K562 (cell line): ENCODE measurements around the gene PGAP3. TPM values are rescaled to one million over a fixed set of nuclear protein-coding genes. Genes with fewer than 3 reads are reported as not detected.

Source experiments
- BHLHE40 ChIP-seq: IDR thresholded peaks from 2 replicates; pipeline ENCODE4 v1.6.1; 2011; ENCODE audit warnings: low read length, improper control_type of control experiment
- ERF ChIP-seq: fragments of 450-650 bp; formaldehyde crosslinking; IDR thresholded peaks from 2 replicates; pipeline ENCODE4 v1.4.0; 2020; ENCODE audit warnings: mild to moderate bottlenecking, mixed read lengths
- EWSR1 ChIP-seq: fragments of 450-650 bp; IDR thresholded peaks from 2 replicates; pipeline ENCODE4 v1.6.1; 2018; ENCODE audit warnings: borderline replicate concordance, mild to moderate bottlenecking, low read depth, moderate library complexity; ENCODE audit not compliant: partially characterized antibody
- MAFF ChIP-seq: IDR thresholded peaks from 2 replicates; pipeline ENCODE4 v1.6.1; 2012; ENCODE audit warnings: low read length, improper control_type of control experiment
- MTA1 ChIP-seq: fragments of 450-650 bp; IDR thresholded peaks from 2 replicates; pipeline ENCODE4 v1.6.1; 2017; ENCODE audit warnings: borderline replicate concordance
- NFE2 ChIP-seq: IDR thresholded peaks from 2 replicates; pipeline ENCODE4 v1.6.1; 2014; ENCODE audit warnings: antibody characterized with exemption, low read depth
- NR2C1 ChIP-seq, 2 experiments: fragments of 450-650 bp; IDR thresholded peaks; 2 replicates each; pipeline ENCODE4 v1.6.1; 2017; ENCODE audit warnings: mild to moderate bottlenecking in 2 of 2, antibody characterized with exemption in 1 of 2, inconsistent platforms in 1 of 2, missing compliant biosample characterization in 1 of 2, missing genetic modification characterization in 1 of 2
- RNF2 ChIP-seq: sonication (generic); IDR thresholded peaks from 2 replicates; pipeline ENCODE4 v1.6.1; 2016
- STAG1 ChIP-seq: sonication (generic); formaldehyde crosslinking; IDR thresholded peaks from 2 replicates; pipeline ENCODE4 v1.5.0; 2020; ENCODE audit warnings: missing genetic modification reagents, borderline replicate concordance
- XRCC4 ChIP-seq: IDR thresholded peaks from one replicate; pipeline ENCODE4 v1.6.1; 2011; ENCODE audit not compliant: insufficient read depth, insufficient read length; ENCODE audit errors: extremely low read depth
- ZNF140 ChIP-seq: fragments of 250-450 bp; sonication (Bioruptor Pico); IDR thresholded peaks from 2 replicates; pipeline ENCODE4 v1.8.0; 2021; ENCODE audit warnings: moderate library complexity, mild to moderate bottlenecking, inconsistent platforms
- ZNF143 ChIP-seq: sonication (generic); formaldehyde crosslinking; IDR thresholded peaks from 2 replicates; pipeline ENCODE4 v1.9.0; 2022; ENCODE audit warnings: mild to moderate bottlenecking, missing genetic modification reagents
- ZNF24 ChIP-seq: fragments of 450-650 bp; IDR thresholded peaks from 2 replicates; pipeline ENCODE4 v1.6.1; 2016
- ZNF274 ChIP-seq: IDR thresholded peaks from 2 replicates; pipeline ENCODE4 v1.6.1; 2011; ENCODE audit warnings: low read depth, mild to moderate bottlenecking, low read length, moderate library complexity, borderline replicate concordance
- ZNF3 ChIP-seq: fragments of 250-450 bp; sonication (Bioruptor Pico); IDR thresholded peaks from 2 replicates; pipeline ENCODE4 v1.5.0; 2021; ENCODE audit warnings: mild to moderate bottlenecking, moderate library complexity
- polyA plus RNA-seq, 8 experiments: library from polyadenylated mRNA; depleted of rRNA in 4 of 8; stranded (reverse) in 5 of 8; unstranded in 3 of 8; fragments of >200 nt; fragmentation: Nextera tagmentation in 2 of 8; fragmentation: Illumina TruSeq in 1 of 8; extraction: Ambion mirVana in 2 of 8; extraction: Trizol in 1 of 8; gene quantifications; 2 replicates each; pipeline versions ENCODE4 v1.2.1 to v1.2.3, GENCODE V29; 2011 to 2014; ENCODE audit warnings: inconsistent platforms in 1 of 8, missing spikeins in 1 of 8
- total RNA-seq, 7 experiments: library from RNA; depleted of rRNA in 6 of 7; stranded (reverse); fragments of >200 nt in 6 of 7; fragmentation: Illumina TruSeq in 2 of 7; extraction: Trizol in 2 of 7; gene quantifications; 2 replicates each; pipeline versions ENCODE4 v1.2.1 to v1.2.3, GENCODE V29; 2011 to 2021; ENCODE audit warnings: low replicate concordance in 1 of 7
- TF ChIP-seq, protein P1 (sequence below): IDR thresholded peaks from 2 replicates; pipeline ENCODE4 v1.6.1; 2011; ENCODE audit not compliant: insufficient read length; ENCODE audit errors: extremely low read depth
- TF ChIP-seq, protein P2 (sequence below), 2 experiments: fragments of 450-650 bp; formaldehyde crosslinking in 1 of 2; IDR thresholded peaks; 2 replicates each; pipeline versions ENCODE4 v1.4.0 to v1.6.1; 2014 to 2020; ENCODE audit warnings: mild to moderate bottlenecking in 2 of 2, borderline replicate concordance in 1 of 2, low read depth in 1 of 2

PGAP3 gene
- total and polyA plus RNA-seq, 9 of the 15 experiments (the other 6 are each of a cell fraction or from before 2014, with no cell fraction given) = 0.38 to 9.4 (median 4.5) TPM

DNA sequence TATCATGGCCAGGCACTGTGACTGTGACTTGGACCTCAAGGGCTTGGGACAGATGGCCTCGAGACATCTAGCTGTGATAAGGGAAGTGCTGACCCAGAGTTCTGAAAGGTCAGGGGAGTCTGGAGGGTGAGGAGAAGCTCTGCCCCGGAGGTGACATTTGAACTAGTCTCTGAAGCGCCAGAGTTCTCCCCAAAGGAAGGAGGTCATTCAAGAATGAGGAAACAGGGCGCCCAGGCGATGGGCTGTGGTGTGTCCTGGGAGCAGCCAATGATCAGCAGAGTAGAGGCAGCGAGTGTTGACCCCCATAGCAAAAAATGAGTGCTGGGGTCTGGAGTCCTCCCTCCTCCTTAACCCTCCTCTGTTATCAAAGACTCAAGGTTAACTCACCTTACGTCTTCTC is 46.0 kb downstream of the PGAP3 start (continued):
- TF ChIP-seq NR2C1 (IDR thresholded peaks at IDR 0.05) = 0 out of 2 replicates have a peak, but pooled peaks have one; percentile 31
- TF ChIP-seq NR2C1 (tag; IDR thresholded peaks at IDR 0.05) = peak; percentile 72; the same call in 1 of the 2 replicates
- TF ChIP-seq XRCC4 = no peak
- no peak for TF ChIP-seq ZNF3 (CRISPR knock-in tag)
- TF ChIP-seq, protein P1, sequence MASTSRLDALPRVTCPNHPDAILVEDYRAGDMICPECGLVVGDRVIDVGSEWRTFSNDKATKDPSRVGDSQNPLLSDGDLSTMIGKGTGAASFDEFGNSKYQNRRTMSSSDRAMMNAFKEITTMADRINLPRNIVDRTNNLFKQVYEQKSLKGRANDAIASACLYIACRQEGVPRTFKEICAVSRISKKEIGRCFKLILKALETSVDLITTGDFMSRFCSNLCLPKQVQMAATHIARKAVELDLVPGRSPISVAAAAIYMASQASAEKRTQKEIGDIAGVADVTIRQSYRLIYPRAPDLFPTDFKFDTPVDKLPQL = no peak
- no peak for TF ChIP-seq BHLHE40
- TF ChIP-seq ZNF140 (CRISPR knock-in tag) = no peak
- no peak for TF ChIP-seq MTA1
- no peak for TF ChIP-seq ZNF143 (CRISPR knock-in tag)
- TF ChIP-seq NFE2 = no peak
- TF ChIP-seq ZNF274 = no peak
- TF ChIP-seq, protein P2, sequence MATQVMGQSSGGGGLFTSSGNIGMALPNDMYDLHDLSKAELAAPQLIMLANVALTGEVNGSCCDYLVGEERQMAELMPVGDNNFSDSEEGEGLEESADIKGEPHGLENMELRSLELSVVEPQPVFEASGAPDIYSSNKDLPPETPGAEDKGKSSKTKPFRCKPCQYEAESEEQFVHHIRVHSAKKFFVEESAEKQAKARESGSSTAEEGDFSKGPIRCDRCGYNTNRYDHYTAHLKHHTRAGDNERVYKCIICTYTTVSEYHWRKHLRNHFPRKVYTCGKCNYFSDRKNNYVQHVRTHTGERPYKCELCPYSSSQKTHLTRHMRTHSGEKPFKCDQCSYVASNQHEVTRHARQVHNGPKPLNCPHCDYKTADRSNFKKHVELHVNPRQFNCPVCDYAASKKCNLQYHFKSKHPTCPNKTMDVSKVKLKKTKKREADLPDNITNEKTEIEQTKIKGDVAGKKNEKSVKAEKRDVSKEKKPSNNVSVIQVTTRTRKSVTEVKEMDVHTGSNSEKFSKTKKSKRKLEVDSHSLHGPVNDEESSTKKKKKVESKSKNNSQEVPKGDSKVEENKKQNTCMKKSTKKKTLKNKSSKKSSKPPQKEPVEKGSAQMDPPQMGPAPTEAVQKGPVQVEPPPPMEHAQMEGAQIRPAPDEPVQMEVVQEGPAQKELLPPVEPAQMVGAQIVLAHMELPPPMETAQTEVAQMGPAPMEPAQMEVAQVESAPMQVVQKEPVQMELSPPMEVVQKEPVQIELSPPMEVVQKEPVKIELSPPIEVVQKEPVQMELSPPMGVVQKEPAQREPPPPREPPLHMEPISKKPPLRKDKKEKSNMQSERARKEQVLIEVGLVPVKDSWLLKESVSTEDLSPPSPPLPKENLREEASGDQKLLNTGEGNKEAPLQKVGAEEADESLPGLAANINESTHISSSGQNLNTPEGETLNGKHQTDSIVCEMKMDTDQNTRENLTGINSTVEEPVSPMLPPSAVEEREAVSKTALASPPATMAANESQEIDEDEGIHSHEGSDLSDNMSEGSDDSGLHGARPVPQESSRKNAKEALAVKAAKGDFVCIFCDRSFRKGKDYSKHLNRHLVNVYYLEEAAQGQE (IDR thresholded peaks at IDR 0.05; ENCODE audit: borderline replicate concordance) = no peak
- TF ChIP-seq, protein P2 (CRISPR knock-in tag; IDR thresholded peaks at IDR 0.05; ENCODE audit: low read depth) = no peak
- TF ChIP-seq EWSR1 = no peak
- TF ChIP-seq STAG1 (CRISPR knock-in tag) = no peak
- TF ChIP-seq MAFF = peak; percentile 10; the same call in 1 of the 2 replicates
- no peak for TF ChIP-seq ZNF24
- TF ChIP-seq ERF = no peak
- TF ChIP-seq RNF2 = no peak
